ENCODE measurements around the gene TRIP11. TPM values are rescaled to one million over a fixed set of nuclear protein-coding genes. Genes with fewer than 3 reads are reported as not detected.

TRIP11 gene
- total RNA-seq = 10 to 100 TPM; 35.5 to 45.1 (median 41.7) TPM

- Histone ChIP-seq H3K27me3 (no peaks in the 10 kb centered on the region), H3K27ac (peak within 1 kb of the TSS; percentile 94 to 97 (median 95)), H3K9me3 (no peaks in the 10 kb centered on the region), H3K4me1 (peaks cover 13 to 32% of the 10 kb centered on the region in 2 donors), H3K36me3 (no peaks in the 10 kb centered on the region), H3K4me3 (replicated peaks in 1 of 3) (peak within 1 kb of the TSS; percentile 73 to 97 (median 95))
- WGBS, 2 donors = 0 to 1% methylated on average over 38 to 50 of the region's 57 CpGs
- TF ChIP-seq CTCF (IDR thresholded peaks at IDR 0.05) (peak in 1 of 6 experiments; percentile 30), POLR2A (IDR thresholded peaks at IDR 0.05) (peak in 1 of 2 donors; percentile 85)
- DNase-seq = peak; percentile 92 to 96
- intact Hi-C loops (cut with DNase I) = loop anchor here (10.0 kb wide), 1 partner anchor 65 kb away; the partner anchor contains the start of gene ATXN3
Observed at GRCh38 chr14:92039719-92040430, at the start of gene TRIP11. TSS of gene TRIP11 (minus strand) at chr14:92040059. CDS start at chr14:92039685, 374 bp downstream.

- WGBS, 2 donors = 95 to 97% methylated on average over 5 of the region's 5 CpGs
- Histone ChIP-seq H3K4me1 (no peaks in the 10 kb centered on the region), H3K36me3 (peaks cover 12 to 28% of the 10 kb centered on the region in 2 donors), H3K4me3 (replicated peaks in 1 of 3) (no peak overlapping the region), H3K9me3 (no peaks in the 10 kb centered on the region), H3K27ac (no peak overlapping the region), H3K27me3 (no peaks in the 10 kb centered on the region)
- intact Hi-C loops (cut with DNase I) = no loop called here
- DNase-seq = no peak
- TF ChIP-seq POLR2A (IDR thresholded peaks at IDR 0.05) (no peak), CTCF (IDR thresholded peaks at IDR 0.05) (no peak)
Observed at GRCh38 chr14:92088494-92088893, 48.6 kb upstream of the TRIP11 start.

GRCh38 chr14:92074555-92074954 is 34.7 kb upstream of the TRIP11 start:
- H3K36me3 ChIP-seq = peaks cover 21 to 35% of the 10 kb centered on the region in 2 donors
- no peaks in the 10 kb centered on the region for H3K27me3 ChIP-seq
- no peak overlapping the region for H3K27ac ChIP-seq
- intact Hi-C loops (cut with DNase I) = no loop called here
- no peak for TF ChIP-seq CTCF (IDR thresholded peaks at IDR 0.05)
- no peak for TF ChIP-seq POLR2A (IDR thresholded peaks at IDR 0.05)
- no peak for DNase-seq
- no peaks in the 10 kb centered on the region for H3K9me3 ChIP-seq
- H3K4me1 ChIP-seq = no peaks in the 10 kb centered on the region
- no peak overlapping the region for H3K4me3 ChIP-seq (replicated peaks in 1 of 3)

GRCh38 chr14:92058006-92058917 is 18.4 kb upstream of the TRIP11 start:
- H3K27ac ChIP-seq = no peak overlapping the region
- H3K9me3 ChIP-seq = no peaks in the 10 kb centered on the region
- no peak overlapping the region for H3K4me3 ChIP-seq (replicated peaks in 1 of 3)
- H3K36me3 ChIP-seq = peaks cover 0 to 2% of the 10 kb centered on the region in 2 donors
- DNase-seq = no peak
- intact Hi-C loops (cut with DNase I) = no loop called here
- no peaks in the 10 kb centered on the region for H3K27me3 ChIP-seq
- no peaks in the 10 kb centered on the region for H3K4me1 ChIP-seq
- TF ChIP-seq CTCF (IDR thresholded peaks at IDR 0.05) (no peak), POLR2A (IDR thresholded peaks at IDR 0.05) (no peak)
- 75 to 81% methylated on average over 9 of the region's 9 CpGs for WGBS, 2 donors
